ENCODE measurements around the gene CKAP2L. TPM values are rescaled to one million over a fixed set of nuclear protein-coding genes. Genes with fewer than 3 reads are reported as not detected.

The CKAP2L gene
- total RNA-seq, 3 donors from 2014 or later (not counting 1 experiment from before 2014, with no cell fraction given), result 1.2 to 3.4 (median 1.2) TPM

DNA sequence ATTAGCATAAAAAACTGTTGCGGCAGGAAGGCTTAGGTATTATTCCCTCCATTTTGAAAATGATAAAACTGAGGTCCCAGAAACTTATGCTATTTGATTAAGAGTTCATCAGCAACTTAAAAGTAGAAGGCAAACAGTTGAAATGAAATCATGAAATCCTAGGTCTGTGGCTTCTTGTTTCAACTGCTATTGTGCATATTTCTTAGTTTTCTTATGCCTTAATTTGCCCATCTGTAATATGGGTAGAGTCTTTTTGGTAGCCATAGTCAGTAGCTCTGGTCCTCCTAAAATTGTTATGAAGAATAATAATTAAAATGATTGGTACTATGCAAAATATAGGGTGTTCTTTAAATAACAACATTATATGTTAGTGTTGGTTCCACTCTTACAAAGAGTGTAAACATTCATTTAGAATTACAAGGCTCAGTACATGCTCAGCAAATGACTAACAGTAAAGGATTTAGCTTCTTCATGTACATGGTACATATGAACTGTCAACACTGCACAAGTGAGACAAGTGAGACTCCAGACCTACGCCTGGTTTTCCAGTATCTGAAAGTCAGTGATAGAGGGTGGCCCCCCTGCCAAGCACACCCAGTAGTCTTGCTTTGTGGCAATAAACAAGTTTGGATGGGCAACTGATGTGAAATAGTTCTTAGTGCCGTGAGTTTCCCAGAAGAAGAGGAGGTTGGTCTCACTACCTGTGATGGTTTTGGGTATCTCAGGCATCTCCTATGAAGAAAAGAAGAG is 10.3 kb upstream of the CKAP2L start:
- Mint-ChIP-seq H3K4me1 (peaks cover 19 to 20% of the 10 kb centered on the region in 2 donors), H3K36me3 (no peaks in the 10 kb centered on the region), H3K4me3 (no peak overlapping the region), H3K27me3 (ENCODE audit: low read depth in 2 of 2) (no peaks in the 10 kb centered on the region), H3K27ac (peak overlapping the region; percentile 11 to 62), H3K9me3 (no peaks in the 10 kb centered on the region)
- Histone ChIP-seq H3K27ac (ENCODE audit: low read length) (no peak overlapping the region), H3K4me3 (ENCODE audit: low read length) (no peak overlapping the region), H3K36me3 (ENCODE audit: control insufficient read depth, insufficient read depth, low read length) (no peaks in the 10 kb centered on the region), H3K27me3 (ENCODE audit: control insufficient read depth, insufficient read depth, low read length) (no peaks in the 10 kb centered on the region), H3K4me1 (ENCODE audit: control insufficient read depth, insufficient read depth, low read length) (peaks cover 10% of the 10 kb centered on the region), H3K9me3 (ENCODE audit: control insufficient read depth, insufficient read depth, low read length) (no peaks in the 10 kb centered on the region)
- TF ChIP-seq, protein P1, sequence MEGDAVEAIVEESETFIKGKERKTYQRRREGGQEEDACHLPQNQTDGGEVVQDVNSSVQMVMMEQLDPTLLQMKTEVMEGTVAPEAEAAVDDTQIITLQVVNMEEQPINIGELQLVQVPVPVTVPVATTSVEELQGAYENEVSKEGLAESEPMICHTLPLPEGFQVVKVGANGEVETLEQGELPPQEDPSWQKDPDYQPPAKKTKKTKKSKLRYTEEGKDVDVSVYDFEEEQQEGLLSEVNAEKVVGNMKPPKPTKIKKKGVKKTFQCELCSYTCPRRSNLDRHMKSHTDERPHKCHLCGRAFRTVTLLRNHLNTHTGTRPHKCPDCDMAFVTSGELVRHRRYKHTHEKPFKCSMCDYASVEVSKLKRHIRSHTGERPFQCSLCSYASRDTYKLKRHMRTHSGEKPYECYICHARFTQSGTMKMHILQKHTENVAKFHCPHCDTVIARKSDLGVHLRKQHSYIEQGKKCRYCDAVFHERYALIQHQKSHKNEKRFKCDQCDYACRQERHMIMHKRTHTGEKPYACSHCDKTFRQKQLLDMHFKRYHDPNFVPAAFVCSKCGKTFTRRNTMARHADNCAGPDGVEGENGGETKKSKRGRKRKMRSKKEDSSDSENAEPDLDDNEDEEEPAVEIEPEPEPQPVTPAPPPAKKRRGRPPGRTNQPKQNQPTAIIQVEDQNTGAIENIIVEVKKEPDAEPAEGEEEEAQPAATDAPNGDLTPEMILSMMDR (IDR thresholded peaks at IDR 0.05), result no peak
- ATAC-seq (no peak), DNase-seq (no peak)
- intact Hi-C loops (cut with micrococcal nuclease), result no loop called here
- 97% methylated on average over 3 of the region's 3 CpGs for WGBS (ENCODE audit: insufficient coverage)

DNA sequence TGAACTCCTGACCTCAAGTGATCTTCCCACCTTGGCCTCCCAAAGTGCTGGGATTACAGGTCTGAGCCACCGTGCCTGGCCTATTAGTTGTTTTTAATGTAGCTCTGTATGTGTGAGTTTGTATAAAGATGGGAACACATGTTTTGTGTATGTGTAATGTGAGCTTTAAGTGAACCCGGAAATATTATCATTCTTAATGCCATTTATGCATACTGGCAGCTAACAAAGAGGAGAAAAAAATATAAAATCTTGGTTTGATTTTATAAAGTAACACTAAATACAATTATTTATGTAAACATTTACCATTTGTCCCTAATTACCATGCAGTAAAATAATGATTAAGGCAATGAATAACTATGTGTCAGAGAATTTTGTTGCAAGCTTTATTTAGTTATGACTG is 9.1 kb upstream of the CKAP2L start:
- intact Hi-C loops (cut with micrococcal nuclease), result no loop called here
- H3K36me3 Mint-ChIP-seq, result no peaks in the 10 kb centered on the region
- no peak overlapping the region for H3K27ac Mint-ChIP-seq
- H3K4me1 ChIP-seq (ENCODE audit: control insufficient read depth, insufficient read depth, low read length), result peaks cover 10% of the 10 kb centered on the region
- H3K36me3 ChIP-seq (ENCODE audit: control insufficient read depth, insufficient read depth, low read length), result no peaks in the 10 kb centered on the region
- H3K27me3 Mint-ChIP-seq (ENCODE audit: low read depth in 2 of 2), result no peaks in the 10 kb centered on the region
- H3K4me3 ChIP-seq (ENCODE audit: low read length), result no peak overlapping the region
- H3K4me1 Mint-ChIP-seq, result peaks cover 25 to 26% of the 10 kb centered on the region in 2 donors
- no peaks in the 10 kb centered on the region for H3K9me3 ChIP-seq (ENCODE audit: control insufficient read depth, insufficient read depth, low read length)
- H3K27ac ChIP-seq (ENCODE audit: low read length), result no peak overlapping the region
- H3K27me3 ChIP-seq (ENCODE audit: control insufficient read depth, insufficient read depth, low read length), result no peaks in the 10 kb centered on the region
- WGBS (ENCODE audit: insufficient coverage), result 100% methylated on average over 1 of the region's 2 CpGs
- DNase-seq (no peak), ATAC-seq (no peak)
- H3K4me3 Mint-ChIP-seq, result no peak overlapping the region
- no peaks in the 10 kb centered on the region for H3K9me3 Mint-ChIP-seq
- TF ChIP-seq, protein P1 (IDR thresholded peaks at IDR 0.05), result no peak

DNA sequence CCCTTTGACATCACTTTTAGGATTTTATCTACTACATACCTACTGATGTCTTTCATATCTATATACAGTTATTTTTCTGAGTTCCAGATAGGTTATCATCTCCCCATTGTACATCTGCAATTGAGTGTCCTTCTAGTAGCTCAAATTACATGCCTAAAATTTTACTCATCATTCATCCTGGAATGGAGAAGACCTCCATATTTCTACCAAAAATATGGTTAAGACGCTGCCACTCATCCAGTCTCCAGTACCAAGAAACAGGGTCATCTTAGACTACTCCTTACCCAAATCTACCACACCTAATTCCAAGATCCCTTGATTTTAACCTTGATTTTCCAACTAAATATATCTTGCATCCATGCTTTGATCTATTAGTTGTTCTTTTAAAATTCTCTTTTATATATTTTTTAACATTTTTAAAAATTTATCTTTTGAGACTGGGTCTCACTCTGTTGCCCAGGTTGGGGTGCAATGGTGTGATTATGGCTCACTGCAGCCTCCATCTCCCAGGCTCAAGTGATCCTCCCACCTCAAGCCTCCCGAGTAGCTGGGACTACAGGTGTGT is 8.6 kb upstream of the CKAP2L start:
- Histone ChIP-seq H3K4me1 (ENCODE audit: control insufficient read depth, insufficient read depth, low read length) (peaks cover 10% of the 10 kb centered on the region), H3K27me3 (ENCODE audit: control insufficient read depth, insufficient read depth, low read length) (no peaks in the 10 kb centered on the region), H3K9me3 (ENCODE audit: control insufficient read depth, insufficient read depth, low read length) (no peaks in the 10 kb centered on the region), H3K27ac (ENCODE audit: low read length) (no peak overlapping the region), H3K36me3 (ENCODE audit: control insufficient read depth, insufficient read depth, low read length) (no peaks in the 10 kb centered on the region), H3K4me3 (ENCODE audit: low read length) (no peak overlapping the region)
- TF ChIP-seq, protein P1 (IDR thresholded peaks at IDR 0.05), result no peak
- H3K4me3 Mint-ChIP-seq, result no peak overlapping the region
- no peak overlapping the region for H3K27ac Mint-ChIP-seq
- peaks cover 29 to 31% of the 10 kb centered on the region in 2 donors for H3K4me1 Mint-ChIP-seq
- DNase-seq, result no peak
- no peak for ATAC-seq
- intact Hi-C loops (cut with micrococcal nuclease), result no loop called here
- H3K9me3 Mint-ChIP-seq, result no peaks in the 10 kb centered on the region
- H3K36me3 Mint-ChIP-seq, result no peaks in the 10 kb centered on the region
- WGBS (ENCODE audit: insufficient coverage), result 70% methylated on average over 2 of the region's 2 CpGs
- H3K27me3 Mint-ChIP-seq (ENCODE audit: low read depth in 2 of 2), result no peaks in the 10 kb centered on the region

All from natural killer cell (primary cell).